Measurements from ENCODE around the gene SEC14L6. TPM values are rescaled to one million over a fixed set of nuclear protein-coding genes. Genes with fewer than 3 reads are reported as not detected.

The SEC14L6 gene
- total and polyA plus RNA-seq, 2 experiments from 2014 or later = not detected

GRCh38 chr22:30502153-30502552 lies 44.4 kb downstream of the SEC14L6 start:
- H3K36me3 ChIP-seq (ENCODE audit: low read depth) = no peaks in the 10 kb centered on the region
- no peak overlapping the region for H3K27ac ChIP-seq
- H3F3A ChIP-seq (ENCODE audit: insufficient read depth) = no peaks in the 10 kb centered on the region
- no peaks in the 10 kb centered on the region for H3K79me2 ChIP-seq (ENCODE audit: insufficient read depth)
- no peaks in the 10 kb centered on the region for H3K9me3 ChIP-seq (ENCODE audit: low read depth)
- no peaks in the 10 kb centered on the region; the same call in 1 of the 2 replicates for H3K27me3 ChIP-seq (replicated peaks; ENCODE audit: insufficient read depth)
- H3K4me3 ChIP-seq = no peak overlapping the region
- WGBS, 2 experiments (ENCODE audit: low coverage in 1 of 2, low lambda C conversion rate in 2 of 2, missing lambda C conversion rate in 2 of 2) = 77 to 79% methylated on average over 4 of the region's 4 CpGs
- H3K9me2 ChIP-seq (ENCODE audit: insufficient read depth) = no peaks in the 10 kb centered on the region
- no peaks in the 10 kb centered on the region for H3K4me1 ChIP-seq (ENCODE audit: insufficient read depth)
- TF ChIP-seq EZH2 (IDR thresholded peaks at IDR 0.05; ENCODE audit: insufficient read depth, poor library complexity, severe bottlenecking) = no peak
- no peak for TF ChIP-seq EZH2phosphoT487 (IDR thresholded peaks at IDR 0.05; ENCODE audit: insufficient read depth, low read depth)
- in situ Hi-C loops (cut with MboI) = no loop called here
- H2AFZ ChIP-seq = no peak overlapping the region
- no peak for DNase-seq
- no peak overlapping the region for H3K9ac ChIP-seq
- no peak overlapping the region for H3K4me2 ChIP-seq (ENCODE audit: unreplicated experiment)
- H4K20me1 ChIP-seq (ENCODE audit: insufficient read depth) = no peaks in the 10 kb centered on the region

GRCh38 chr22:30500628-30501027 lies 45.9 kb downstream of the SEC14L6 start:
- no peak for DNase-seq

GRCh38 chr22:30497466-30498150 lies 48.9 kb downstream of the SEC14L6 start:
- in situ Hi-C loops (cut with MboI) = no loop called here
- DNase-seq = no peak
- Histone ChIP-seq H3K36me3 (ENCODE audit: low read depth) (no peaks in the 10 kb centered on the region), H3K9me3 (ENCODE audit: low read depth) (no peaks in the 10 kb centered on the region), H3K9ac (no peak overlapping the region), H2AFZ (no peak overlapping the region), H3K27me3 (replicated peaks; ENCODE audit: insufficient read depth) (no peaks in the 10 kb centered on the region; the same call in 1 of the 2 replicates), H3K4me2 (ENCODE audit: unreplicated experiment) (no peak overlapping the region), H3K27ac (no peak overlapping the region), H3F3A (ENCODE audit: insufficient read depth) (no peaks in the 10 kb centered on the region), H4K20me1 (ENCODE audit: insufficient read depth) (no peaks in the 10 kb centered on the region), H3K9me2 (ENCODE audit: insufficient read depth) (no peaks in the 10 kb centered on the region), H3K79me2 (ENCODE audit: insufficient read depth) (no peaks in the 10 kb centered on the region), H3K4me3 (no peak overlapping the region), H3K4me1 (ENCODE audit: insufficient read depth) (no peaks in the 10 kb centered on the region)
- WGBS, 2 experiments (ENCODE audit: low coverage in 1 of 2, low lambda C conversion rate in 2 of 2, missing lambda C conversion rate in 2 of 2) = 61 to 62% methylated on average over 7 of the region's 7 CpGs
- TF ChIP-seq EZH2phosphoT487 (IDR thresholded peaks at IDR 0.05; ENCODE audit: insufficient read depth, low read depth) (no peak), EZH2 (IDR thresholded peaks at IDR 0.05; ENCODE audit: insufficient read depth, poor library complexity, severe bottlenecking) (no peak)

More at GRCh38 chr22:30500628-30501027, 45.9 kb downstream of the SEC14L6 start:
- Histone ChIP-seq H4K20me1 (ENCODE audit: insufficient read depth) (no peaks in the 10 kb centered on the region), H3K9ac (no peak overlapping the region), H3K27ac (no peak overlapping the region), H3K4me1 (ENCODE audit: insufficient read depth) (no peaks in the 10 kb centered on the region), H3K4me2 (ENCODE audit: unreplicated experiment) (no peak overlapping the region), H3K9me2 (ENCODE audit: insufficient read depth) (no peaks in the 10 kb centered on the region), H3F3A (ENCODE audit: insufficient read depth) (no peaks in the 10 kb centered on the region), H3K27me3 (replicated peaks; ENCODE audit: insufficient read depth) (no peaks in the 10 kb centered on the region; the same call in 1 of the 2 replicates), H3K9me3 (ENCODE audit: low read depth) (no peaks in the 10 kb centered on the region), H2AFZ (no peak overlapping the region), H3K4me3 (no peak overlapping the region), H3K79me2 (ENCODE audit: insufficient read depth) (no peaks in the 10 kb centered on the region), H3K36me3 (ENCODE audit: low read depth) (no peaks in the 10 kb centered on the region)
- in situ Hi-C loops (cut with MboI) = no loop called here
- WGBS, 2 experiments (ENCODE audit: low coverage in 1 of 2, low lambda C conversion rate in 2 of 2, missing lambda C conversion rate in 2 of 2) = 84 to 88% methylated on average over 6 of the region's 6 CpGs
- TF ChIP-seq EZH2 (IDR thresholded peaks at IDR 0.05; ENCODE audit: insufficient read depth, poor library complexity, severe bottlenecking) (no peak), EZH2phosphoT487 (IDR thresholded peaks at IDR 0.05; ENCODE audit: insufficient read depth, low read depth) (no peak)

GRCh38 chr22:30495041-30495784 lies 51.3 kb downstream of the SEC14L6 start:
- Histone ChIP-seq H3K9ac (no peak overlapping the region), H3K9me3 (ENCODE audit: low read depth) (no peaks in the 10 kb centered on the region), H3K79me2 (ENCODE audit: insufficient read depth) (no peaks in the 10 kb centered on the region), H2AFZ (no peak overlapping the region), H3K27ac (no peak overlapping the region), H3K36me3 (ENCODE audit: low read depth) (no peaks in the 10 kb centered on the region), H4K20me1 (ENCODE audit: insufficient read depth) (no peaks in the 10 kb centered on the region), H3K4me2 (ENCODE audit: unreplicated experiment) (no peak overlapping the region), H3F3A (ENCODE audit: insufficient read depth) (no peaks in the 10 kb centered on the region), H3K27me3 (replicated peaks; ENCODE audit: insufficient read depth) (no peaks in the 10 kb centered on the region; the same call in none of the 2 replicates), H3K9me2 (ENCODE audit: insufficient read depth) (no peaks in the 10 kb centered on the region), H3K4me1 (ENCODE audit: insufficient read depth) (no peaks in the 10 kb centered on the region), H3K4me3 (no peak overlapping the region)
- DNase-seq = no peak
- WGBS, 2 experiments (ENCODE audit: low coverage in 1 of 2, low lambda C conversion rate in 2 of 2, missing lambda C conversion rate in 2 of 2) = 53 to 63% methylated on average over 13 to 14 of the region's 14 CpGs
- no peak for TF ChIP-seq EZH2phosphoT487 (IDR thresholded peaks at IDR 0.05; ENCODE audit: insufficient read depth, low read depth)
- TF ChIP-seq EZH2 (IDR thresholded peaks at IDR 0.05; ENCODE audit: insufficient read depth, poor library complexity, severe bottlenecking) = no peak
- in situ Hi-C loops (cut with MboI) = no loop called here
